HepG2 (cell line): Measurements from ENCODE around the gene TNS1. TPM values are rescaled to one million over a fixed set of nuclear protein-coding genes. Genes with fewer than 3 reads are reported as not detected.

Source experiments
- AHR ChIP-seq: IDR thresholded peaks from 2 replicates; pipeline ENCODE4 v1.6.1; 2018; ENCODE audit warnings: missing genetic modification reagents, missing compliant biosample characterization
- AKNA ChIP-seq: sonication (generic); formaldehyde crosslinking; IDR thresholded peaks from 2 replicates; pipeline ENCODE4 v1.4.0; 2020; ENCODE audit warnings: missing genetic modification reagents, borderline replicate concordance
- CENPT ChIP-seq: sonication (generic); formaldehyde crosslinking; IDR thresholded peaks from 2 replicates; pipeline ENCODE4 v1.8.0; 2022; ENCODE audit warnings: low read depth, mild to moderate bottlenecking, moderate library complexity, missing genetic modification reagents
- CENPX ChIP-seq: sonication (generic); formaldehyde crosslinking; IDR thresholded peaks from 2 replicates; pipeline ENCODE4 v1.9.0; 2021; ENCODE audit warnings: mild to moderate bottlenecking, missing genetic modification reagents, moderate library complexity
- CREB1 ChIP-seq, 2 experiments: fragments of 450-650 bp in 1 of 2; IDR thresholded peaks; 2 replicates each; pipeline ENCODE4 v1.6.1; 2016 to 2017; ENCODE audit warnings: control low read depth in 1 of 2, mild to moderate bottlenecking in 1 of 2, missing compliant biosample characterization in 1 of 2, missing genetic modification characterization in 1 of 2
- FOXO1 ChIP-seq: sonication (generic); formaldehyde crosslinking; IDR thresholded peaks from 2 replicates; pipeline ENCODE4 v1.4.0; 2020; ENCODE audit warnings: missing genetic modification reagents
- HIVEP1 ChIP-seq: sonication (generic); formaldehyde crosslinking; IDR thresholded peaks from 2 replicates; pipeline ENCODE4 v1.4.0; 2020; ENCODE audit warnings: mild to moderate bottlenecking, missing genetic modification reagents
- ISX ChIP-seq: sonication (generic); formaldehyde crosslinking; conservative IDR thresholded peaks from 2 replicates; pipeline ENCODE4 v1.5.0; 2020; ENCODE audit warnings: missing genetic modification reagents
- MTA1 ChIP-seq: sonication (generic); formaldehyde crosslinking; IDR thresholded peaks from 2 replicates; pipeline ENCODE4 v1.4.0; 2020; ENCODE audit warnings: missing genetic modification reagents, mild to moderate bottlenecking, borderline replicate concordance
- NFIB ChIP-seq: sonication (generic); formaldehyde crosslinking; IDR thresholded peaks from 2 replicates; pipeline ENCODE4 v1.9.0; 2021; ENCODE audit warnings: missing genetic modification reagents, mild to moderate bottlenecking, borderline replicate concordance
- NRL ChIP-seq: sonication (generic); formaldehyde crosslinking; IDR thresholded peaks from 2 replicates; pipeline ENCODE4 v1.5.0; 2020; ENCODE audit warnings: missing genetic modification reagents, mild to moderate bottlenecking, moderate library complexity, borderline replicate concordance
- PHF21A ChIP-seq: sonication (generic); formaldehyde crosslinking; IDR thresholded peaks from 2 replicates; pipeline ENCODE4 v1.5.0; 2020; ENCODE audit warnings: mild to moderate bottlenecking, missing genetic modification reagents
- SKIL ChIP-seq: sonication (generic); formaldehyde crosslinking; IDR thresholded peaks from 2 replicates; pipeline ENCODE4 v1.8.0; 2022; ENCODE audit warnings: missing genetic modification reagents, mild to moderate bottlenecking, moderate library complexity, borderline replicate concordance
- SMARCE1 ChIP-seq: fragments of 450-650 bp; IDR thresholded peaks from 2 replicates; pipeline ENCODE4 v1.6.1; 2017; ENCODE audit warnings: borderline replicate concordance
- ZFY ChIP-seq: sonication (generic); formaldehyde crosslinking; IDR thresholded peaks from 2 replicates; pipeline ENCODE4 v1.4.0; 2020; ENCODE audit warnings: missing genetic modification reagents
- ZKSCAN1 ChIP-seq: fragments of 150-350 bp; IDR thresholded peaks from 2 replicates; pipeline ENCODE4 v1.6.1; 2014; ENCODE audit warnings: low read length
- ZNF24 ChIP-seq: fragments of 450-650 bp; IDR thresholded peaks from 2 replicates; pipeline ENCODE4 v1.6.1; 2017; ENCODE audit warnings: antibody characterized with exemption, mild to moderate bottlenecking
- ZNF251 ChIP-seq: sonication (generic); formaldehyde crosslinking; IDR thresholded peaks from 2 replicates; pipeline ENCODE4 v1.9.0; 2021; ENCODE audit warnings: mild to moderate bottlenecking, missing genetic modification reagents
- ZNF382 ChIP-seq: sonication (generic); formaldehyde crosslinking; IDR thresholded peaks from 2 replicates; pipeline ENCODE4 v1.5.0; 2020; ENCODE audit warnings: missing genetic modification reagents, mild to moderate bottlenecking, borderline replicate concordance
- ZNF547 ChIP-seq: sonication (generic); formaldehyde crosslinking; IDR thresholded peaks from 2 replicates; pipeline ENCODE4 v1.5.1; 2020; ENCODE audit warnings: mild to moderate bottlenecking, missing genetic modification reagents
- ZNF644 ChIP-seq: IDR thresholded peaks from 2 replicates; pipeline ENCODE4 v1.6.1; 2016; ENCODE audit warnings: low read depth
- ZNF704 ChIP-seq: sonication (generic); formaldehyde crosslinking; IDR thresholded peaks from 2 replicates; pipeline ENCODE4 v1.8.1; 2023; ENCODE audit warnings: mild to moderate bottlenecking, inconsistent platforms, moderate library complexity, missing genetic modification reagents, borderline replicate concordance
- polyA plus RNA-seq, 8 experiments: library from polyadenylated mRNA; depleted of rRNA in 3 of 8; stranded (reverse) in 7 of 8; unstranded in 1 of 8; fragments of >200 nt; fragmentation: Illumina TruSeq in 4 of 8; extraction: Trizol in 4 of 8; gene quantifications; 2 replicates each; pipeline versions ENCODE4 v1.2.1 to v1.2.3, GENCODE V29; 2011 to 2016; ENCODE audit warnings: low read depth in 4 of 8, missing spikeins in 1 of 8, mixed read lengths in 1 of 8; ENCODE audit not compliant: insufficient read depth in 1 of 8
- total RNA-seq, 5 experiments: library from RNA; depleted of rRNA; stranded (reverse); fragments of >200 nt; fragmentation: Illumina TruSeq; extraction: Trizol; gene quantifications; 2 replicates each; pipeline ENCODE4 v1.2.3, GENCODE V29; 2016; ENCODE audit warnings: low read depth in 1 of 5

Gene TNS1
- total and polyA plus RNA-seq, 2 of the 13 experiments (the other 11 are each of a cell fraction or from before 2014, with no cell fraction given): 1.9 to 118 TPM

GRCh38 chr2:217943446-217944321 is 59.1 kb downstream of the TNS1 start (continued):
- TF ChIP-seq ZFY (CRISPR knock-in tag) (peak; percentile 40; the same call in 1 of the 2 replicates), FOXO1 (CRISPR knock-in tag) (no peak; the same call in 1 of the 2 replicates), ZNF382 (CRISPR knock-in tag) (no peak), HIVEP1 (no peak), PHF21A (CRISPR knock-in tag) (peak; percentile 48; the same call in 1 of the 2 replicates), ZKSCAN1 (0 out of 2 replicates have a peak, but pooled peaks have one; percentile 54), ZNF644 (CRISPR knock-in tag) (peak; percentile 53; the same call in 1 of the 2 replicates), ZNF547 (CRISPR knock-in tag) (peak; percentile 67; the same call in 1 of the 2 replicates), AHR (no peak), SKIL (CRISPR knock-in tag) (peak; percentile 54; the same call in 1 of the 2 replicates), ZNF24 (no peak), SMARCE1 (no peak), NRL (CRISPR knock-in tag) (peak; percentile 96), NFIB (no peak), ISX (no peak), MTA1 (CRISPR knock-in tag) (peak; percentile 70; the same call in 1 of the 2 replicates), CENPT (no peak; the same call in 1 of the 2 replicates), CREB1 (IDR thresholded peaks at IDR 0.05) (no peak), CREB1 (CRISPR knock-in tag; IDR thresholded peaks at IDR 0.05) (no peak), ZNF251 (CRISPR knock-in tag) (no peak), ZNF704 (peak; percentile 56; the same call in 1 of the 2 replicates), AKNA (CRISPR knock-in tag) (no peak), CENPX (CRISPR knock-in tag) (no peak)
